ENCODE data around the gene POGLUT3. TPM values are rescaled to one million over a fixed set of nuclear protein-coding genes. Genes with fewer than 3 reads are reported as not detected.

Gene POGLUT3
- total RNA-seq, 6 experiments from 2014 or later, result 5.5 to 11.8 (median 9.9) TPM

DNA sequence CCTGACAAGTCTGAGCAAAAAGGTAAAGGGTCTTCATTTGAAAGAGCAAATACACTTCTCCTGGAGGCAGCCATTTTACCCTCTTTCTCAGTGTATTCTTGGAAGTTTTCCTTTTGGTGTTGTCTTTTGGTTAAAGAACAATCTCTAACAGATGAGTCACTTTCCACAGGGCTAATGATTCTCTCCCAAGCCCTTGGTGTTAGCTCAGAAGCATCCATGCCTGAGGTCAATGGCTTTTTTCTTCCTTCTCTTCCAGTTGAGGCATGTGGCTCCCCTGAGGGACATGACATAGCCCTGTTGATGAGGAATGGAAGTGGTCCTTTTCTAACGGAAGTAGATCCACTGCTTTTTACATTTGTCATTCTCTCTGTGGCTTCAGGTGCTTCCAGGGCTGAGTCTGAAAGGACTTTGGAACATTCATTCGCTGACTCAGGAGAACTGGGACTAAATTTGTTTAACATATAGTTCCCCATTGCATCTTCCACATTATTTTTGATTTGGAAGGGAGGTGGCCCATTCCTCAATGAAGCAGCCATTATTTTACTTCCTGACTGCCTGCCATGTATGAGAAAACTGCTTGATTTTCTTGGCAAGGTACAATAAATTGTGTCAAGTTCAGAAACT lies 13.8 kb upstream of the POGLUT3 start:
- no peak for ATAC-seq
- no peaks in the 10 kb centered on the region for H3K4me1 ChIP-seq
- WGBS (ENCODE audit: insufficient coverage, low coverage, low lambda C conversion rate, missing lambda C conversion rate), result 94% methylated on average over 2 of the region's 2 CpGs
- TF ChIP-seq POLR2A (IDR thresholded peaks at IDR 0.05) (no peak), CTCF (IDR thresholded peaks at IDR 0.05) (no peak)
- H3K4me3 ChIP-seq, result no peak overlapping the region
- intact Hi-C loops (cut with DNase I), result no loop called here
- H3K9me3 ChIP-seq, result no peaks in the 10 kb centered on the region
- DNase-seq, result no peak
- no peak overlapping the region for H3K27ac ChIP-seq
- H3K27me3 ChIP-seq, result no peaks in the 10 kb centered on the region
- peaks cover 0 to 14% (median 7%) of the 10 kb centered on the region in 4 donors for H3K36me3 ChIP-seq

DNA sequence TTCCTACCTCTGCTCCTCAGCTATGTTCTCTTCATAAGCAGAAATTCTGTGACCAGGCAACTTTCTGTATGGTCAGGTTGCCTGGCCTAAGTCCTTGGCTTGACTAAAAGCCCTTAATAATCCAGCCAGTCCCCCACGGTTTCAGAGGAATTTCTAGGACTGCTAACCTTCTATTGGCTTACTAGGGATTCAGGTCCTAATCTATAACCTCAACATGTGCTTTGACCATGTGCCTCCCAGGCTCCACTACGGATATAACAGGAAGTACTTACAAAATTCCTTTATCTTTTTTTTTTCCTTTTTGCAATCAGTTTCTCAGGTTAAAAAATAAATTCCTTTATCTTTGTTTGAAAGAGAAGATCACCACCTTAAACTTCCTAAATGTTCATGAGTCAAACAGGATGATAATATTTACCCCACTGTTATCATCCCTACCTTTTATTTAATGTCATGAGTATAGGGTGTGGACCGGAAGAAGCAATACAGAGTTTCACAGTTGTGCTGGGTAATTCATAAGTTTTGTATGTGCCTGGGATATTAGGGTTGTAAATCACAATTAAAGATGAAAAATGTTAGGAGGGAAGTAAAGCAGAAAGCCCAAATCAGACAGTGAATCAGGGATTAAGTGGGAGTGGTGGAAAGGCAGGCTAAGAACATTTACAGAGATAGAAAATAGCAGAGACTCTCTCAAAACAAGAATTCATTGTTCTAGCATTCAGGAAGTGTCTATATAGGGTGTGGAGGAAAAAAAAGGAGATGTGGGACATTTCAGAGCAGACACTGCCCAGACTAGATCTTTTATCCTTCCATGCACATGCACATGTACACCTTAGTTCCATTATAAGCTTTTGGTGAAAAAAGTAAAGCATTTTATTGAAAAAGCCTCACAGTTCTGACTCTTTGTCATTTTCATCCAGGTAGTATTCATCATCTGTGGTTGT lies 10.7 kb upstream of the POGLUT3 start:
- WGBS (ENCODE audit: insufficient coverage, low coverage, low lambda C conversion rate, missing lambda C conversion rate), result 62% methylated on average over 3 of the region's 3 CpGs
- DNase-seq (no peak), ATAC-seq (no peak)
- Histone ChIP-seq H3K27me3 (no peaks in the 10 kb centered on the region), H3K4me1 (no peaks in the 10 kb centered on the region), H3K9me3 (no peaks in the 10 kb centered on the region), H3K4me3 (no peak overlapping the region), H3K36me3 (peaks cover 0 to 9% (median 3%) of the 10 kb centered on the region in 4 donors), H3K27ac (no peak overlapping the region)
- no peak for TF ChIP-seq POLR2A (IDR thresholded peaks at IDR 0.05)
- TF ChIP-seq CTCF (IDR thresholded peaks at IDR 0.05), result no peak
- intact Hi-C loops (cut with DNase I), result no loop called here

GRCh38 chr11:108501396-108501795 lies 3.2 kb upstream of the POGLUT3 start:
- no peak for ATAC-seq
- Histone ChIP-seq H3K36me3 (no peaks in the 10 kb centered on the region), H3K9me3 (no peaks in the 10 kb centered on the region), H3K27me3 (no peaks in the 10 kb centered on the region), H3K27ac (no peak overlapping the region), H3K4me1 (peaks cover 0 to 5% (median 0%) of the 10 kb centered on the region in 4 donors), H3K4me3 (no peak overlapping the region)
- intact Hi-C loops (cut with DNase I), result no loop called here
- DNase-seq, result no peak
- WGBS (ENCODE audit: insufficient coverage, low coverage, low lambda C conversion rate, missing lambda C conversion rate), result 86% methylated on average over 5 of the region's 5 CpGs
- TF ChIP-seq POLR2A (IDR thresholded peaks at IDR 0.05), result no peak
- TF ChIP-seq CTCF (IDR thresholded peaks at IDR 0.05), result no peak

- Histone ChIP-seq H3K4me1 (peaks cover 0 to 5% (median 0%) of the 10 kb centered on the region in 4 donors), H3K9me3 (no peaks in the 10 kb centered on the region), H3K36me3 (no peaks in the 10 kb centered on the region), H3K27me3 (no peaks in the 10 kb centered on the region), H3K4me3 (no peak overlapping the region), H3K27ac (no peak overlapping the region)
- DNase-seq, result no peak
- intact Hi-C loops (cut with DNase I), result no loop called here
- 60% methylated on average over 2 of the region's 2 CpGs for WGBS (ENCODE audit: insufficient coverage, low coverage, low lambda C conversion rate, missing lambda C conversion rate)
- TF ChIP-seq POLR2A (IDR thresholded peaks at IDR 0.05), result no peak
- no peak for ATAC-seq
Observed at GRCh38 chr11:108500721-108501120, 2.5 kb upstream of the POGLUT3 start.

- no peak for ATAC-seq
- DNase-seq, result no peak
- intact Hi-C loops (cut with DNase I), result no loop called here
- Histone ChIP-seq H3K36me3 (no peaks in the 10 kb centered on the region), H3K27ac (no peak overlapping the region), H3K4me1 (peaks cover 0 to 5% (median 0%) of the 10 kb centered on the region in 4 donors), H3K4me3 (no peak overlapping the region), H3K27me3 (no peaks in the 10 kb centered on the region), H3K9me3 (no peaks in the 10 kb centered on the region)
- WGBS (ENCODE audit: insufficient coverage, low coverage, low lambda C conversion rate, missing lambda C conversion rate), result 79% methylated on average over 4 of the region's 4 CpGs
- TF ChIP-seq POLR2A (IDR thresholded peaks at IDR 0.05), result no peak
- no peak for TF ChIP-seq CTCF (IDR thresholded peaks at IDR 0.05)
Observed at GRCh38 chr11:108500169-108500568, 2.0 kb upstream of the POGLUT3 start.

Measured in right lobe of liver (tissue), 6 donors.